Daoy (cell line): ENCODE measurements around the gene SNRNP70. TPM values are rescaled to one million over a fixed set of nuclear protein-coding genes. Genes with fewer than 3 reads are reported as not detected.
"Not testable (repeated sequence)": the region's sequence is repeated elsewhere in the genome, so short reads cannot be mapped to it uniquely, and the experiment has no call there.

Experiments
- DNase-seq: peaks from one replicate; pipeline ENCODE4 v3.0.0-alpha.2; 2015; ENCODE audit warnings: low read depth
- total RNA-seq: library from RNA; depleted of rRNA; stranded (reverse); fragments of >200 nt; shearing (Covaris generic); gene quantifications from 2 replicates; pipeline ENCODE4 v1.2.3, GENCODE V29; 2014

Gene SNRNP70
- total RNA-seq, 1 experiment from 2014 or later = 179 TPM

GRCh38 chr19:49119411-49120324 is 34.4 kb downstream of the SNRNP70 start, which contains the start of gene PPFIA3:
Gene PPFIA3, plus strand, starts transcription at chr19:49119544. Its CDS starts 8,330 bp downstream, at chr19:49127874.
- peak; percentile 72 for DNase-seq

GRCh38 chr19:49120325-49120683 is 35.1 kb downstream of the SNRNP70 start:
- DNase-seq = no peak

GRCh38 chr19:49120868-49121267 is 35.6 kb downstream of the SNRNP70 start:
- no peak for DNase-seq

- not testable (repeated sequence) for DNase-seq
These were observed 36.6 kb downstream of the SNRNP70 start for GRCh38 chr19:49121841-49122240.

- not testable (repeated sequence) for DNase-seq
These were observed 38.0 kb downstream of the SNRNP70 start for GRCh38 chr19:49123285-49123684.

GRCh38 chr19:49125025-49125731 is 39.9 kb downstream of the SNRNP70 start:
- no peak for DNase-seq

- DNase-seq = no peak
These were observed 41.3 kb downstream of the SNRNP70 start for GRCh38 chr19:49126575-49126974.

GRCh38 chr19:49127225-49127624 is 42.0 kb downstream of the SNRNP70 start:
- DNase-seq = not testable (repeated sequence)

GRCh38 chr19:49127674-49128544 is 42.7 kb downstream of the SNRNP70 start:
- DNase-seq = peak; percentile 98

- DNase-seq = no peak
These were observed 43.4 kb downstream of the SNRNP70 start for GRCh38 chr19:49128545-49129237.

GRCh38 chr19:49129238-49129583 is 44.0 kb downstream of the SNRNP70 start:
- DNase-seq = no peak

- DNase-seq = no peak
These were observed 45.1 kb downstream of the SNRNP70 start for GRCh38 chr19:49130325-49130724.

- DNase-seq = no peak
These were observed 47.8 kb downstream of the SNRNP70 start for GRCh38 chr19:49132974-49133609.

- DNase-seq = no peak
These were observed 48.6 kb downstream of the SNRNP70 start for GRCh38 chr19:49133621-49134454.

- DNase-seq = no peak
These were observed 50.4 kb downstream of the SNRNP70 start for GRCh38 chr19:49135686-49136085.

- DNase-seq = no peak
These were observed 51.5 kb downstream of the SNRNP70 start for GRCh38 chr19:49136771-49137171.

GRCh38 chr19:49140951-49141350 is 55.7 kb downstream of the SNRNP70 start:
- no peak for DNase-seq

- DNase-seq = no peak
These were observed 56.1 kb downstream of the SNRNP70 start for GRCh38 chr19:49141352-49141751.

GRCh38 chr19:49142866-49143335 is 57.6 kb downstream of the SNRNP70 start:
- DNase-seq = peak; percentile 98
